Hepatocyte (in vitro differentiated cells): ENCODE measurements around the gene LGR4. TPM values are rescaled to one million over a fixed set of nuclear protein-coding genes. Genes with fewer than 3 reads are reported as not detected.

ENCODE experiments used
- DNase-seq: peaks from one replicate; pipeline ENCODE4 v3.0.0-alpha.2; 2016; ENCODE audit warnings: low spot score
- H2AFZ ChIP-seq: fragments of 200-600 bp; sonication (generic); 2 replicates; pipeline ENCODE4 v1.6.0; 2016; ENCODE audit warnings: antibody characterized with exemption, mild to moderate bottlenecking
- H3K27ac ChIP-seq: fragments of 200-600 bp; sonication (generic); 2 replicates; pipeline ENCODE4 v1.5.1; 2016; ENCODE audit warnings: mild to moderate bottlenecking
- H3K27me3 ChIP-seq: fragments of 200-600 bp; sonication (generic); 2 replicates; pipeline ENCODE4 v1.6.1; 2016
- H3K36me3 ChIP-seq: fragments of 200-600 bp; sonication (generic); replicated peaks from 2 replicates; pipeline ENCODE4 v1.5.1; 2016; ENCODE audit warnings: low read depth; ENCODE audit not compliant: insufficient read depth
- H3K4me1 ChIP-seq: fragments of 200-600 bp; sonication (generic); 2 replicates; pipeline ENCODE4 v1.5.1; 2016; ENCODE audit warnings: mild to moderate bottlenecking, moderate library complexity; ENCODE audit not compliant: insufficient read depth
- H3K4me2 ChIP-seq: fragments of 200-600 bp; sonication (generic); 2 replicates; pipeline ENCODE4 v1.6.0; 2016
- H3K4me3 ChIP-seq: fragments of 200-600 bp; sonication (generic); 2 replicates; pipeline ENCODE4 v1.5.1; 2016; ENCODE audit warnings: mild to moderate bottlenecking
- H3K79me2 ChIP-seq: fragments of 200-600 bp; sonication (generic); 2 replicates; pipeline ENCODE4 v1.6.0; 2017; ENCODE audit warnings: mild to moderate bottlenecking
- H3K9me2 ChIP-seq: fragments of 200-600 bp; sonication (generic); replicated peaks from 2 replicates; pipeline ENCODE4 v1.6.0; 2017; ENCODE audit warnings: mild to moderate bottlenecking; ENCODE audit not compliant: insufficient read depth
- H3K9me3 ChIP-seq: fragments of 200-600 bp; sonication (generic); 2 replicates; pipeline ENCODE4 v1.5.1; 2016; ENCODE audit warnings: low read depth, mild to moderate bottlenecking
- H4K20me1 ChIP-seq: fragments of 200-600 bp; sonication (generic); 2 replicates; pipeline ENCODE4 v1.6.0; 2016; ENCODE audit warnings: mild to moderate bottlenecking; ENCODE audit not compliant: insufficient read depth, poor library complexity, severe bottlenecking
- EZH2 ChIP-seq: fragments of 200-600 bp; sonication (generic); IDR thresholded peaks from 2 replicates; pipeline ENCODE4 v1.6.1; 2016; ENCODE audit warnings: antibody characterized with exemption, mild to moderate bottlenecking, borderline replicate concordance
- EZH2phosphoT487 ChIP-seq: fragments of 200-600 bp; sonication (generic); IDR thresholded peaks from one replicate; pipeline ENCODE4 v1.6.1; 2018; ENCODE audit warnings: antibody characterized with exemption, mild to moderate bottlenecking, low read depth, moderate library complexity; ENCODE audit not compliant: unreplicated experiment, severe bottlenecking
- WGBS: methylation state at CpG from one replicate; pipeline ENCODE4 v1.1.6; 2016; ENCODE audit warnings: low lambda C conversion rate; ENCODE audit errors: missing lambda C conversion rate; 5-methylcytosine and 5-hydroxymethylcytosine counted together
- polyA plus RNA-seq: library from polyadenylated mRNA; unstranded; fragments of >200 nt; fragmentation: Nextera tagmentation; extraction: Ambion mirVana; gene quantifications from 2 replicates; pipeline ENCODE4 v1.2.1, GENCODE V29; 2016
- total RNA-seq: library from RNA; depleted of rRNA; stranded (reverse); fragments of >200 nt; gene quantifications from 2 replicates; pipeline ENCODE4 v1.2.3, GENCODE V29; 2014
- TF ChIP-seq, protein P1 (sequence below): fragments of 200-600 bp; sonication (generic); IDR thresholded peaks from 2 replicates; pipeline ENCODE4 v1.5.1; 2016; ENCODE audit warnings: antibody characterized with exemption, mild to moderate bottlenecking; ENCODE audit not compliant: poor library complexity

Gene LGR4
- total and polyA plus RNA-seq, 2 experiments from 2014 or later: 27.2 to 115 TPM

GRCh38 chr11:27354359-27354965 is 118.1 kb downstream of the LGR4 start:
- H3K27me3 ChIP-seq: no peaks in the 10 kb centered on the region
- no peaks in the 10 kb centered on the region for H3K9me2 ChIP-seq
- 78% methylated on average over 5 of the region's 5 CpGs for WGBS
- H3K4me2 ChIP-seq: peak overlapping the region; percentile 8
- no peaks in the 10 kb centered on the region for H3K36me3 ChIP-seq
- no peak overlapping the region for H2AFZ ChIP-seq
- DNase-seq: no peak
- H3K9me3 ChIP-seq: no peaks in the 10 kb centered on the region
- H3K4me3 ChIP-seq: no peak overlapping the region
- H3K27ac ChIP-seq: no peak overlapping the region
- no peaks in the 10 kb centered on the region for H4K20me1 ChIP-seq
- TF ChIP-seq, protein P1, sequence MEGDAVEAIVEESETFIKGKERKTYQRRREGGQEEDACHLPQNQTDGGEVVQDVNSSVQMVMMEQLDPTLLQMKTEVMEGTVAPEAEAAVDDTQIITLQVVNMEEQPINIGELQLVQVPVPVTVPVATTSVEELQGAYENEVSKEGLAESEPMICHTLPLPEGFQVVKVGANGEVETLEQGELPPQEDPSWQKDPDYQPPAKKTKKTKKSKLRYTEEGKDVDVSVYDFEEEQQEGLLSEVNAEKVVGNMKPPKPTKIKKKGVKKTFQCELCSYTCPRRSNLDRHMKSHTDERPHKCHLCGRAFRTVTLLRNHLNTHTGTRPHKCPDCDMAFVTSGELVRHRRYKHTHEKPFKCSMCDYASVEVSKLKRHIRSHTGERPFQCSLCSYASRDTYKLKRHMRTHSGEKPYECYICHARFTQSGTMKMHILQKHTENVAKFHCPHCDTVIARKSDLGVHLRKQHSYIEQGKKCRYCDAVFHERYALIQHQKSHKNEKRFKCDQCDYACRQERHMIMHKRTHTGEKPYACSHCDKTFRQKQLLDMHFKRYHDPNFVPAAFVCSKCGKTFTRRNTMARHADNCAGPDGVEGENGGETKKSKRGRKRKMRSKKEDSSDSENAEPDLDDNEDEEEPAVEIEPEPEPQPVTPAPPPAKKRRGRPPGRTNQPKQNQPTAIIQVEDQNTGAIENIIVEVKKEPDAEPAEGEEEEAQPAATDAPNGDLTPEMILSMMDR: no peak
- TF ChIP-seq EZH2phosphoT487 (no peak), EZH2 (no peak)
- peaks cover 17% of the 10 kb centered on the region for H3K4me1 ChIP-seq
- H3K79me2 ChIP-seq: peaks cover 9% of the 10 kb centered on the region

- TF ChIP-seq EZH2 (no peak), EZH2phosphoT487 (no peak)
- TF ChIP-seq, protein P1: no peak
- Histone ChIP-seq H3K9me3 (no peaks in the 10 kb centered on the region), H3K4me2 (no peak overlapping the region), H3K79me2 (peaks cover 5% of the 10 kb centered on the region), H2AFZ (no peak overlapping the region), H3K4me3 (no peak overlapping the region), H3K27me3 (no peaks in the 10 kb centered on the region), H3K27ac (no peak overlapping the region), H3K36me3 (no peaks in the 10 kb centered on the region), H3K4me1 (peaks cover 17% of the 10 kb centered on the region), H3K9me2 (no peaks in the 10 kb centered on the region), H4K20me1 (no peaks in the 10 kb centered on the region)
- no peak for DNase-seq
- WGBS: 92% methylated on average over 2 of the region's 2 CpGs
Measured at GRCh38 chr11:27353593-27354358, 118.8 kb downstream of the LGR4 start.

GRCh38 chr11:27352781-27353180 is 119.8 kb downstream of the LGR4 start:
- Histone ChIP-seq H3K4me2 (no peak overlapping the region), H4K20me1 (no peaks in the 10 kb centered on the region), H3K27ac (no peak overlapping the region), H2AFZ (no peak overlapping the region), H3K4me1 (peaks cover 23% of the 10 kb centered on the region), H3K36me3 (no peaks in the 10 kb centered on the region), H3K9me3 (no peaks in the 10 kb centered on the region), H3K27me3 (no peaks in the 10 kb centered on the region), H3K4me3 (no peak overlapping the region), H3K9me2 (no peaks in the 10 kb centered on the region), H3K79me2 (peaks cover 5% of the 10 kb centered on the region)
- TF ChIP-seq, protein P1: no peak
- TF ChIP-seq EZH2: no peak
- TF ChIP-seq EZH2phosphoT487: no peak
- DNase-seq: no peak
- WGBS: 87% methylated on average over 2 of the region's 2 CpGs
